NOMO-1 (cell line): ENCODE results near the gene KCNT2.

Experiments
- DNase-seq, 2 experiments: peaks; one replicate each; lab custom pipeline; 2025; ENCODE audit not compliant: unreplicated experiment in 2 of 2; lab: John Stamatoyannopoulos, UW

Gene KCNT2

DNA sequence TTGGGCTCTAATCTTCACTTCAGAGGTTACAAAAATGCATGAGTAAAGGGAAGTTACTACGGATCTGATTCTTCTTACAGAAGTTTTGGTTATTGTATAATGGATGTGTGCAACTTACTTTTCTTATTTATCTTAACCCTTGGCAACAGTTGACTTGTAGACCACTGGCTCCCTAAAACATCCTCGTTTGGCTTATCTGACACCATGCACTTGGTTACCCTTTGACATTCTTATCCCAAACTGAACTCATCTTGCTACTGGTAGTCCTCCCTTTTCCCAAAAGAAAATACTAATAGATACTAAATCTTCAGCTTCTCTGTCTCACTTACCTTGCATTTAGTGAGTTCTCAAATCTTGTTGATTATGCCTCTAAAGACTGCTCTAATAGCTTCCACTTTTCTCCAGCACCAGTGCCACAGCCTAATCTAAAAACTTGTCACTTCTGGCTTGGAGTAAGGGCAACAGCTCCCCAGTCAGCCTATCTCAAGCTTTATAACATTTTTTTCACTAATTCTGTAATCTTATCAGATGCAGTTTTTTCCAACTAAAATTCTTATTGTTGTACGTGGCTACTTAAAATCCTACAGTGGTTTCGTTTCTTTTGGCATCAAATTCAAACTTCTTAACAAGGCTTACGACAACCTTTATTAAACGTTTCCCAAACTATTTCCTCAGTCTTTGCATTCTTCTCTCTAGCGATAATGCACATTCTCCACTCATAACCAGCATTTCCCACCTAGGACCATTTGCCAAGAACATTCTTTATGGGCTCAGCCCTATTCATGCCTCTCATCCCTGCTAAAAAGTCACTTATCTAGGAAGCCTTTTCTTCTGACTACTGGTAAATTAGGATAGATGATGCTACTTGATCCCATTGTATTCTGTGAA is 204.2 kb downstream of the KCNT2 start:
- DNase-seq: no peak

DNA sequence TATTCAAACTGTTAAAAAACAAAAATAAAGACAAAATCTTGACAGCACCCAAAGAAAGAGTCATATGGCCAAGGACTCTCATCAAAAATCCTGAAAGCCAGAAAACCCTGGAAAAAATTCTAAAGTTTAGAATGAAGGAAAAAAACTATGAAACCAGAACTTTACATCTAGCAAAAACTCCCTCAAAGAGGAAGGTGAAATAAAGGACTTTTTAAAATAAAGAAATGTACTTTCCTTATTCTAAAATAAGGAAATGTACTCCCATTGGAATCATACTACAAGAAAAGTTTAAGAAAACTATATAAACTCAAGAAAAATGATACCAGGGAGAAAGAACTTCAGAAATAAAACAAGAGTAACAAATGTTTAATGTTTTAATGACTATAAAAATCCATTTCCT is 206.3 kb downstream of the KCNT2 start:
- DNase-seq: no peak

DNA sequence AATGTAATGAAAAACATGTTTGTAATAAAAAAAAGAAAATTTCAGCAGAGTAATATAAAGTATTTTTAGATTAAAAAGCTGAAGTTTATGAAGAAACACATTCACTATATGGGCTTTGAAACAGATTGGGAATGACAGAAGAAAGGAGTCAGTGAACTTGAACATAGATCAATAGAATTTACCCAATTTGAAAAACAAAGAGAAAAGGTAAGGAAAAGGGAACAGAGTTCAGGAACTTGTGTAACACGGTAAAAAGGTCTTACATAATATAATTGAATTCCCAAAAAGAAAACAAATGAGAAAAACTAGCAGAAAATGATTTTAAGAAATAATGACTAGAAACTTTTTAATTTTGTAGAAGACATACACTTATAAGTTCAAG is 206.8 kb downstream of the KCNT2 start:
- no peak for DNase-seq

GRCh38 chr1:196400478-196401451 is 207.5 kb downstream of the KCNT2 start:
- DNase-seq: no peak

- DNase-seq: no peak
Observed at GRCh38 chr1:196399713-196400112, 208.5 kb downstream of the KCNT2 start.

GRCh38 chr1:196393742-196394141 is 214.5 kb downstream of the KCNT2 start:
- no peak for DNase-seq

DNA sequence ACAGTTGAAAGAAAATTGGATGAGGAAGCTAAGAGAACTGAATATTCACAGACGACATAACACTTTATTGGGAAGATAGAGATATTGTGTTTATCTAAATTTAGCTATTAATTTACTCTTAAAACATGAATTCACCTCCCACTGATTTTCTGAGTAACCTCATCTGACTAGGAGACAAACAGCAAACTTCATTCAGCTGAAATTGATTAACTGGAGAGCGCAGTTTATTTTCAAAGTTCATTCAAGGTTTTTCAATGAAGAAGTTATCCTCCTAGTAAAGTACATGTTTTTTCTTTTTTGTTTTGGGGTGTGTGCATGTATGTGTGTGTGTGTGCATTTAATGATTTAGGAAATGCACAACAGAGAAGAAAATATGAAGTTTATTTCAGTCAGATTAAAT is 215.0 kb downstream of the KCNT2 start:
- no peak for DNase-seq

- no peak for DNase-seq
Observed at GRCh38 chr1:196387766-196388165, 220.5 kb downstream of the KCNT2 start.

- DNase-seq: no peak
Observed at GRCh38 chr1:196385109-196385508, 223.1 kb downstream of the KCNT2 start.

DNA sequence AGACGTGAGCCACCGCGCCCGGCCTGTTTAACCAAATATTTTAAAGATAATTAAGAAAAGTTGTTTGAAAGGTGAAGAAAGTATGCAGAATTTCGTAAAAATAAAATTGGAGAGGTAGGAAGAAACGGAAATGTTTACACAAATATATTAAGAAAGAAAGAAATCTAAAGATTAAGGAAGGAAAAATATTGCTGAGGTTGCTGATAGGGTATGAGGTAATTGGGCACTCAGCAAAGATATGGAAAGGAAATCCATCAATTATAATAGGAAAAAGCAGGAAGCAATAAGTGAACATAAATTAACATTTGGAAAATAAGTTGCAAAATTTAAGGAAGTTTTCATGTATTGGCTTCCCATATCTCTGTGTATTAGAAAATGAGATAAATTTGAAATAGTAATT is 225.9 kb downstream of the KCNT2 start:
- no peak for DNase-seq

GRCh38 chr1:196381544-196381943 is 226.7 kb downstream of the KCNT2 start:
- DNase-seq: no peak

GRCh38 chr1:196380316-196380715 is 227.9 kb downstream of the KCNT2 start:
- no peak for DNase-seq

DNA sequence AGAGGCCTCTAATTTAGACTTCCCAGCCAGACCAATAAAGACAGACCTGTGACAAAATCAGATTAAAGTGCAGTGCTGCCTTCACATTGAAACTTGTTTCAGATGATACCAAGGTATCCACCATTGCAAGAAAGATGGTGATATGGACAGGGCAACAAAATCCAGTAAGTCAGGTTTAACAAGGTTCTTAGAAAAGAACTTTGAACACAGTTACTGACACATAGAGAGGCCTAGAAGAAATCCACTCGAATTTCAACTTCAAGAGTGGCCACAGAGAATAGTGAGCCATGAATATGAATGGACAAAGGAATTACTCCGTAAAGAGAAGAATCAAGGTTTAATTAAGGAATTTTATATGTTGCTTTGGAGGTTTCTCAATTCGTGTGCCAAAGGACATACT is 230.4 kb downstream of the KCNT2 start:
- DNase-seq: no peak

DNA sequence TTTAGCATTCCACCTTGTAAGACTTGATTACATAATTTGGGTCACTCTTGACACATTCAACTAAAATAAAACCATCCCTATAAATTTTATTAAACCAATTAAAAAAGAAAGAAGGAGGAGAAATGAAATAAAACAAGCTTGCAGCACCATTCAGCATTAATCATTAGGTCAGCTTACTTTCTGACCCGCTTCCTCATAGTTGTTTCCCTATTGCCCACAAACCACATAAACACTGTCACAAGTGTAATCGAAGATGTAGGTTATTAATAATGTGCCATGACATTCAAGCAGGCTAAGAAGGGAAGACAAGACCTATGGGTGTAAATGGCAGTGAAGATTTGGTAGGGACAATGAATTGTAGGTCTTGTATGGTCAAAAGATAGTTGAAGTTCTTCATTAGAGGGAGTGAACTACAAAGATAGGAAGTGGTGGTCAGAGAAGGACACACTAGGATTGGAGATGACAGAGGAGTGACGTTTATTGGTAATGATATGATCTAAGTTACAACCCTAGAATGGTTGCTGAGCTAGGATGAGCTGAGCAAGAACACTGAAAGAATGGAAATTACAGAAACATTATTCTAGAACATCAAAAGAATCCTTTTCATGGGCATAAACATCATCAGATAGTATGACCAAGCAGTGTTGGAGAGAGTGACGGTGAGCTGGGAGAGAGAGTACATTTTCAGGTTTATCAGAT is 231.5 kb downstream of the KCNT2 start:
- DNase-seq: peak in 1 of 2 experiments; percentile 12

GRCh38 chr1:196373798-196374197 is 234.4 kb downstream of the KCNT2 start:
- no peak for DNase-seq

GRCh38 chr1:196372896-196373536 is 235.2 kb downstream of the KCNT2 start:
- peak; percentile 15 to 28 for DNase-seq

DNA sequence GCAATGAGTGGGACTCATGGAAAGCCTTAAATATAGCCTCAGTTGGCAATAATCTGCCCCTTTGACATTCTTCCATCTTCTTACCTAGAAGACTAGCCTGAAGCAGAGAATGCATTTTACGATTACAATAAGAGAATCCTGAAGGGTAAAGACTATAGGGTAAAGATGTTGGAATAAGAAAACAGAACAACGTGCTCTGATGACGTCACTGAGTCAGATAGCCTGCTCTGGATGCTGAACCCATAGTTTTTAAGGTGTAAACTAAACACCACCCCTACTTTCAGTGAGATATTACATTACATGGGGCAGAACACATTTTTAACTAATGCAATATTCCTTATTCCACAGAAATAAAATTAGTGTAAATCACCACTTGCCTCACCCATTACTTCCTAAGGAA is 240.4 kb downstream of the KCNT2 start:
- DNase-seq: no peak

GRCh38 chr1:196366817-196367495 is 241.3 kb downstream of the KCNT2 start:
- peak in 1 of 2 experiments; percentile 6 for DNase-seq

GRCh38 chr1:196361112-196361714 is 247.0 kb downstream of the KCNT2 start:
- no peak for DNase-seq
